Measurements from ENCODE around the gene TGFA.

Gene TGFA

GRCh38 chr2:70494293-70494886, 59.2 kb downstream of the TGFA start (continued):
- no peak for TF ChIP-seq ZNF629 (tag by site-specific recombination; IDR thresholded peaks at IDR 0.05)

- CTCF ChIA-PET, result interaction anchor here (0.6 kb wide), 1 partner anchor 507 kb away, joined by 4 read pairs; no protein-coding TSS in a partner anchor
- TF ChIP-seq ZNF354C (tag by site-specific recombination; IDR thresholded peaks at IDR 0.05; ENCODE audit: borderline replicate concordance, low read depth) (no peak), ZNF585B (tag by site-specific recombination; IDR thresholded peaks at IDR 0.05) (peak; percentile 67), REPIN1 (tag by site-specific recombination; IDR thresholded peaks at IDR 0.05; ENCODE audit: low read depth) (no peak)
Observed at GRCh38 chr2:70490381-70490780, 63.2 kb downstream of the TGFA start.

GRCh38 chr2:70489165-70489564, 64.5 kb downstream of the TGFA start:
- Histone ChIP-seq H3K4me3 (ENCODE audit: low read depth, low read length) (no peak overlapping the region), H3K9me3 (ENCODE audit: control insufficient read depth, insufficient read depth, low read depth, low read length) (no peaks in the 10 kb centered on the region), H3K27ac (ENCODE audit: extremely low read depth, low read depth, low read length) (no peak overlapping the region), H3K4me1 (ENCODE audit: control insufficient read depth, insufficient read depth, low read length) (no peaks in the 10 kb centered on the region), H3K36me3 (ENCODE audit: control insufficient read depth in 2 of 2, insufficient read depth in 1 of 2, low read length in 2 of 2) (no peaks in the 10 kb centered on the region)
- ChIA-PET POLR2A (no interaction called here), CTCF (no interaction called here)
- TF ChIP-seq ZNF426 (tag by site-specific recombination; IDR thresholded peaks at IDR 0.05), result no peak
- TF ChIP-seq ZNF114 (tag by site-specific recombination; IDR thresholded peaks at IDR 0.05), result no peak
- no peak for TF ChIP-seq SP3 (tag by site-specific recombination; IDR thresholded peaks at IDR 0.05)
- peak; percentile 68 for TF ChIP-seq ZFHX2 (tag by site-specific recombination; conservative IDR thresholded peaks at IDR 0.05)
- peak; percentile 71 for TF ChIP-seq EGR2 (tag by site-specific recombination; IDR thresholded peaks at IDR 0.05; ENCODE audit: low read depth)
- TF ChIP-seq ZNF530 (tag by site-specific recombination; IDR thresholded peaks at IDR 0.05; ENCODE audit: low read depth), result no peak
- TF ChIP-seq ZNF223 (tag by site-specific recombination; IDR thresholded peaks at IDR 0.05), result no peak
- TF ChIP-seq ZNF202 (tag by site-specific recombination; IDR thresholded peaks at IDR 0.05; ENCODE audit: borderline replicate concordance), result no peak
- no peak for TF ChIP-seq ZNF623 (tag by site-specific recombination; IDR thresholded peaks at IDR 0.05)
- TF ChIP-seq ZNF274 (IDR thresholded peaks at IDR 0.05; ENCODE audit: low read length), result no peak
- TF ChIP-seq ZNF274 (tag by site-specific recombination; IDR thresholded peaks at IDR 0.05; ENCODE audit: borderline replicate concordance), result no peak
- TF ChIP-seq ZNF660 (tag by site-specific recombination; IDR thresholded peaks at IDR 0.05), result no peak

More at GRCh38 chr2:70490381-70490780, 63.2 kb downstream of the TGFA start:
- Histone ChIP-seq H3K4me1 (ENCODE audit: control insufficient read depth, insufficient read depth, low read length) (no peaks in the 10 kb centered on the region), H3K9me3 (ENCODE audit: control insufficient read depth, insufficient read depth, low read depth, low read length) (no peaks in the 10 kb centered on the region), H3K27ac (ENCODE audit: extremely low read depth, low read depth, low read length) (no peak overlapping the region), H3K36me3 (ENCODE audit: control insufficient read depth in 2 of 2, insufficient read depth in 1 of 2, low read length in 2 of 2) (no peaks in the 10 kb centered on the region), H3K4me3 (ENCODE audit: low read depth, low read length) (no peak overlapping the region)
- POLR2A ChIA-PET, result no interaction called here

DNA sequence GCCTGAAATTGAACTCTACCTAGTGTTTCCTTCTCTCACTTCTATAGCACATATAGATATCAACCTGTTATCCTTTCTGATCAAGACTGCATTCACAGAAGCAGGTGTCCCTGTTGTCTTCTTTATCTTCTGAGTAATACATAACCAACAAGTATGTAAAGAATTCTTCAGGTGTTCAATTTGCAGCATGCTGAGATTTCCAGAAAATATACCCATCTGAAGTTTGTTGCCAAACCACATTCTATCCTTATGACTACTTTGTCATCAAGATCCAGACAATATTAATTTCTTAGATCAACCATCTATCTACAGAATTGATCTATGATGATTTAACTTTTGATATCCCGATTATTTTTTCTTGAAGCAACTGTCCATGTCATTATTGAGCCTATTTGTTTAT, 69.5 kb downstream of the TGFA start:
- ChIA-PET POLR2A (no interaction called here), CTCF (no interaction called here)
- Histone ChIP-seq H3K9me3 (ENCODE audit: control insufficient read depth, insufficient read depth, low read depth, low read length) (no peaks in the 10 kb centered on the region), H3K4me3 (ENCODE audit: low read depth, low read length) (no peak overlapping the region), H3K4me1 (ENCODE audit: control insufficient read depth, insufficient read depth, low read length) (no peaks in the 10 kb centered on the region), H3K36me3 (ENCODE audit: control insufficient read depth in 2 of 2, insufficient read depth in 1 of 2, low read length in 2 of 2) (no peaks in the 10 kb centered on the region), H3K27ac (ENCODE audit: extremely low read depth, low read depth, low read length) (no peak overlapping the region)
- TF ChIP-seq FEZF1 (tag by site-specific recombination; IDR thresholded peaks at IDR 0.05) (no peak), SP2 (tag by site-specific recombination; IDR thresholded peaks at IDR 0.05) (no peak), ZNF426 (tag by site-specific recombination; IDR thresholded peaks at IDR 0.05) (no peak), REST (tag by site-specific recombination; IDR thresholded peaks at IDR 0.05) (no peak), OVOL3 (tag by site-specific recombination; IDR thresholded peaks at IDR 0.05) (no peak), ZNF26 (tag by site-specific recombination; IDR thresholded peaks at IDR 0.05) (no peak), ZNF184 (tag by site-specific recombination; IDR thresholded peaks at IDR 0.05) (no peak), ZNF157 (tag by site-specific recombination; IDR thresholded peaks at IDR 0.05) (no peak), ZNF311 (tag by site-specific recombination; IDR thresholded peaks at IDR 0.05; ENCODE audit: borderline replicate concordance) (no peak), ZNF266 (tag by site-specific recombination; IDR thresholded peaks at IDR 0.05; ENCODE audit: low read depth) (no peak)

All from HEK293 (cell line).